ENCODE data around the gene HES5.

Gene HES5

GRCh38 chr1:2508751-2509150 lies 21.3 kb downstream of the HES5 start:
- DNase-seq (ENCODE audit: insufficient read length, low spot score) (no peak), FAIRE-seq (no peak)
- TF ChIP-seq CTCF (IDR thresholded peaks at IDR 0.05; ENCODE audit: insufficient read depth, missing control alignments): no peak

GRCh38 chr1:2508180-2508579 lies 21.9 kb downstream of the HES5 start:
- FAIRE-seq: no peak
- TF ChIP-seq CTCF (IDR thresholded peaks at IDR 0.05; ENCODE audit: insufficient read depth, missing control alignments): no peak
- DNase-seq (ENCODE audit: insufficient read length, low spot score): no peak

- DNase-seq (ENCODE audit: insufficient read length, low spot score) (no peak), FAIRE-seq (no peak)
- no peak for TF ChIP-seq CTCF (IDR thresholded peaks at IDR 0.05; ENCODE audit: insufficient read depth, missing control alignments)
These were observed 22.3 kb downstream of the HES5 start for GRCh38 chr1:2507744-2508155.

GRCh38 chr1:2506901-2507565 lies 23.0 kb downstream of the HES5 start:
- no peak for FAIRE-seq

GRCh38 chr1:2506007-2506860 lies 23.8 kb downstream of the HES5 start:
- TF ChIP-seq CTCF (IDR thresholded peaks at IDR 0.05; ENCODE audit: insufficient read depth, missing control alignments): no peak
- DNase-seq (ENCODE audit: insufficient read length, low spot score) (no peak), FAIRE-seq (no peak)

More at GRCh38 chr1:2506901-2507565, 23.0 kb downstream of the HES5 start:
- no peak for TF ChIP-seq CTCF (IDR thresholded peaks at IDR 0.05; ENCODE audit: insufficient read depth, missing control alignments)
- DNase-seq (ENCODE audit: insufficient read length, low spot score): no peak

GRCh38 chr1:2505461-2505994 lies 24.5 kb downstream of the HES5 start:
- DNase-seq (ENCODE audit: insufficient read length, low spot score): no peak
- FAIRE-seq: no peak
- TF ChIP-seq CTCF (IDR thresholded peaks at IDR 0.05; ENCODE audit: insufficient read depth, missing control alignments): no peak

- FAIRE-seq (no peak), DNase-seq (ENCODE audit: insufficient read length, low spot score) (no peak)
- TF ChIP-seq CTCF (IDR thresholded peaks at IDR 0.05; ENCODE audit: insufficient read depth, missing control alignments): no peak
These were observed 25.2 kb downstream of the HES5 start for GRCh38 chr1:2504949-2505272.

Data from D721Med (cell line).